ENCODE measurements around the gene SLC25A15.
A peak's percentile ranks its signal among the peaks of the same experiment; 100 is the strongest.
"Not testable (repeated sequence)": the region's sequence is repeated elsewhere in the genome, so short reads cannot be mapped to it uniquely, and the experiment has no call there.

The SLC25A15 gene

DNA sequence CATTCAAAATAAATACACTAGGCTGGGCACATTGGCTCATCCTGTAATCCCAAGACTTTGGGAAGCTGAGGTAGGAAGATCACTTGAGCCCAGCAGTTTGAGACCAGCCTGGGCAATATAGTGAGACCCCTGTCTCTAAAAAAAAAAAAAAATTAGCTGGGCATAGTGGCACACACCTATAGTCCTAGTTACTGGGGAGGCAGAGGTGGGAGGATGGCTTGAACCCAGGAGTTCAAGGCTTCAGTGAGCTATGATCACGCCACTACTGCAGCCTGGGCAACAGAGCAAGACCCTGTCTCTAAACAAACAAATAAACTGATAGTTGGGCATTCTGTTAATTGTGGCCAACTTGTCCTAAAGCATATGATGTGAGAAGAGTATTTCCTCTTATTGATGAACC, 6.4 kb upstream of the SLC25A15 start:
- not testable (repeated sequence) for DNase-seq

GRCh38 chr13:40784540-40784939, 4.9 kb upstream of the SLC25A15 start:
- no peak for DNase-seq

DNA sequence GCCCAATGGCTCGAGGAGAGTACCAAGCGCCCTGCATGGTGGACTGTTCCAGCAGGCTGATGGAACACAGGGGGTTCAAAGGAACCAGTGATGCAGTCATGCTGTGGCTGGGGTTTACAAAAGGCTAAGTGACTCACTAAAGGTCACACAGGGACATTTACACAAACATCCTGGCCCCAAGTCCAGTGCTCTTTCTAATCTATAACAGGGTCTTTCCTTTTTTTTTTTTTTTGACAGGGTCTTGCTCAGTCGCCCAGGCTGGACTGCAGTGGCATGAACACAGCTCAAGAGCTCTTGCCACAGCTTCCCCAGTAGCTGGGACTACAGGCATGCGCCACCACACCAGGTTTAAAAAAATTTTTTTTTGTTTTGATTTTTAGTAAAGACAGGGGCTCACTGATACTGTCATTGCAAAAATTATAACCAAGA, 2.8 kb upstream of the SLC25A15 start:
- no peak for DNase-seq

DNA sequence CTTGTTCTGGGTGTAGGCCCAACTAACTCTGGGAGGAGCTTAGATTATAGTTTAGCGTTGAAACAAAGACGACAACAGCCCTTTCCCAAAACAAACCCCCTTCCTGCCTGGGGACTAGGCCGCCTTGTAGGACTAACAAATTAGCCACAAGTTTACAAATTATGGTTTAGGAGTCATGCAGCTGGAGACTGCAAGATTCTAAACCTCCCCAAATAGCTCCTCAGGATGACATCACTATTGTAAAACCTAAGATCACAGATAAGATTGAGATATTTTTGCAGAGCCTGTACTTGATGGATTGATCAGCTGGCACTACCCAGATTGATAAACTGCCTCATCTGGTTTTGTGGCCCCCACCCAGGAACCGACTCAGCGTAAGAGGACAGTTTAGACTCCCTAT, 2.3 kb upstream of the SLC25A15 start:
- no peak for DNase-seq

GRCh38 chr13:40788540-40789274, 704 bp upstream of the SLC25A15 start:
- DNase-seq = not testable (repeated sequence)

DNA sequence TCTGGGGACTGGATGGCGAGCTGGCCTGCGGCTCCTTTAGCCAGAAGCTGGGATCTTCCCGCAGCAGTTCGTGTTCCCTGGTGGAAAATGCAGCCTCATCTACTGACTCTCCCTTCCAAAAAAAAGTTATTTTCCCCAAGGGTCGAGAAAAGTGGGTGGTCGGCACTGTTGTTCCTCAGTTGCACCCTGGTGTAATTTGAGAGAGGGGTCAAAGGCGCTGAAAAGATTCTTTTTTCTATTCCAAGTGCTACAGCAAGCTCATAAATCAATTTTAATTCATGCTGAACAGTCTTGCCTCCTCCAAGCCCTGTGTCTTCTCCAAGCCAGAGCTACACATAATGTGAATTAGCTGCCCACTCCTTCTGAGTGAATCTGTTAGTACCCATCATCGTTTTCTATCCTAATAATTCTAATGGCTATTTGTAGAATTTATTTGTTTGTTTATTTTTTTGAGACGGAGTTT, 774 bp downstream of the SLC25A15 start:
- DNase-seq = peak; percentile 22

- no peak for DNase-seq
Measured at GRCh38 chr13:40792284-40793051, 3.1 kb downstream of the SLC25A15 start.

DNA sequence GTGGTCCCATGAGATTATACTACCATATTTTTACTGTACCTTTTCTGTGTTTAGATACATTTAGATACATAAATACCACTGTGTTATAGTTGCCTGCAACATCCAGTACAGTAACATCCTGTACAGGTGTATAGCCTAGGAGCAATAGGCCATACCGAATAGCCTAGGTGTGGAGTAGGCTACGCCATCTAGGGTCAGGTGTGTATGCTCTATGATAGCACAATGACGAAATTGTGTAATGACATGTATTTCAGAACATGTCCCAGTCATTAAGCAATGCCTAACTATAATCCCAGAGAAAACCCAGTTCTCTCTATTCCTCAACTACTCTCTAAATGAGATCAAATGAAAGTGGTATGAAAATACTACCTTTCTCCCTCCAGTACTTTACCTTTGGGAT, 3.9 kb downstream of the SLC25A15 start:
- DNase-seq = no peak

DNA sequence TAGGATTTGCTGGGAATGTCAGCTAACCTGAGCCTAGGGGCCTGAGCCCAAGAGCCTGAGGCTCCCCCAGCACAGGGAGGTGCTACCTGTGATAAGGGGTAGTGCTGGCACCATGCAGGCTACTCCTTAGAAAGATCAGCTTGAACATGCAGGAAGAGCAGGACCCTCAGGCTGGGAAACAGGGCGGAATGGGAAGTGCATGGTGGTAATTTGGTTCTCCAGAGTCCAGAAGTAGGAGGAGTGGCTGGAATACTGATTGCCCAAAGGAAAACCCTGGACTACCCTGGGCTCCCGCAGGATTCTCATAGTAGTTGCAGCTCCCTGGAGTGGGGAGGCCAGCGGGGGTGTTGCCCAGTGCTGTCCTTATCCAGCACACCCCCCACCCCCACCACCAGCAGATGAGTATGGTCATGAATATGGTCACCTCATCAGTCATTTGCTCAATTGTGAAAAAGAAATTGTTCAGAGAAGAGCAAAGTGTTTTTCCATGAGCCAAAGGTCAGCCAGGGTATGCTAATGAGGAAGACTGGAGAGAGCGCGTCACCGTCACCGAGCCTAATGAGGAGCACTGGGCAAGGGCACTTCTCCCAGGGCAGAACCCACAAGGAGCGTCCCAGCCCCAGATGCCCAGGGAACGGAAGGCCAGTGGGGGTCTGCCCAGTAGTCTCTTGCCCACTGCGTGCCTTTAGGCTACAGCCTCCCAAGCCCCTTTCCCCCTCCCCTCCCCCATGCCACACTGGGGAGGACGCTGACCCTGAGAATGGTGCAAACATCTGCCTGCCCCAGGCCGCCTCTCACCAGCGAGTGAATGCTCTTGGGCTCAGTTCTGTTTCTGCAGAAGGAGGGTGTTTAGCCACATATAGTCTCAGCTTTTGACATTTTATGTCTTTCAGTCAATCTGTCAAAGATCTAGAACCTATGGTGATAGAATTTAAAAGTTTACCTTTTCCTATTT, 5.3 kb downstream of the SLC25A15 start:
- DNase-seq = no peak

GRCh38 chr13:40796649-40797048, 7.2 kb downstream of the SLC25A15 start:
- no peak for DNase-seq

DNA sequence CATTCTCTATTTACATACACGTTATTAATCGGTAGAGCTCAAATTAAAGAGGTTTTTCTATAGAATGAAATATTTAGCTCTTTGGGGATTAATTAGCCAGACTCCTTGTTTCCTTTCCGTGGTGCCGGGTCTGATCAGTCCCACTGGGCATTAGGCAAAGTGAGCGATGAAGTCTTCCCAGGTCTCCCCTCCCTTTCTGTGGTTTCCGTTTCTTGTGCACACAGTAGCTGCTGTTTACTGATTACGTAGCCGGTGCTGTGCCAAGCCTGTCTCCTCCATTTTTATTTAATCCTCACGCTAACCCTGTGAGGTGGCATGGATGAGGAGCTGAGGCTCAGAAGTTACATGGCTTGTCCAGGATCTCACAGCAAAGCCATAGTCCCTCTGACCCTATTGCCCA, 9.0 kb downstream of the SLC25A15 start:
- no peak for DNase-seq

- no peak for DNase-seq
Measured at GRCh38 chr13:40799508-40799907, 10.1 kb downstream of the SLC25A15 start.

- no peak for DNase-seq
Measured at GRCh38 chr13:40800559-40800958, 11.1 kb downstream of the SLC25A15 start.

- DNase-seq = no peak
Measured at GRCh38 chr13:40801255-40802217, 12.1 kb downstream of the SLC25A15 start.

DNA sequence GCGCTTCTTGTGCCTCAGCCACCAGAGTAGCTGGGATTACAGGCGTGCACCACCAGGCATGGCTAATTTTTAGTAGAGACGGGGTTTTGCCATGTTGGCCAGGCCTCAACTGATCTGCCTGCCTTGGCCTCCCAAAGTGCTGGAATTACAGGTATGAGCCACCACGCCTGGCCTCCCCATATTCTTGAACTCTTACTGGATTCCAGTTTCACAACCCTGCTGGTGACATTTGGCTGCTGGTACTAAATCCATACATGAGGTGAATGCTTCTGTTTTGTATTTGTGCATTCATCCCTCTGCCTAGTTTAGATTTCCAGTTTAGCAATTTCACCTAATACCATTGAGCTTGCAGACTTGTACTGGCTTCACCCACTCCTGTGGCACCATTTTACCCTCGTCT, 13.9 kb downstream of the SLC25A15 start:
- no peak for DNase-seq

GRCh38 chr13:40806241-40806640, 16.8 kb downstream of the SLC25A15 start:
- DNase-seq = no peak

- no peak for DNase-seq
Measured at GRCh38 chr13:40809471-40809870, 20.1 kb downstream of the SLC25A15 start.

GRCh38 chr13:40812102-40812501, 22.7 kb downstream of the SLC25A15 start:
- no peak for DNase-seq

DNA sequence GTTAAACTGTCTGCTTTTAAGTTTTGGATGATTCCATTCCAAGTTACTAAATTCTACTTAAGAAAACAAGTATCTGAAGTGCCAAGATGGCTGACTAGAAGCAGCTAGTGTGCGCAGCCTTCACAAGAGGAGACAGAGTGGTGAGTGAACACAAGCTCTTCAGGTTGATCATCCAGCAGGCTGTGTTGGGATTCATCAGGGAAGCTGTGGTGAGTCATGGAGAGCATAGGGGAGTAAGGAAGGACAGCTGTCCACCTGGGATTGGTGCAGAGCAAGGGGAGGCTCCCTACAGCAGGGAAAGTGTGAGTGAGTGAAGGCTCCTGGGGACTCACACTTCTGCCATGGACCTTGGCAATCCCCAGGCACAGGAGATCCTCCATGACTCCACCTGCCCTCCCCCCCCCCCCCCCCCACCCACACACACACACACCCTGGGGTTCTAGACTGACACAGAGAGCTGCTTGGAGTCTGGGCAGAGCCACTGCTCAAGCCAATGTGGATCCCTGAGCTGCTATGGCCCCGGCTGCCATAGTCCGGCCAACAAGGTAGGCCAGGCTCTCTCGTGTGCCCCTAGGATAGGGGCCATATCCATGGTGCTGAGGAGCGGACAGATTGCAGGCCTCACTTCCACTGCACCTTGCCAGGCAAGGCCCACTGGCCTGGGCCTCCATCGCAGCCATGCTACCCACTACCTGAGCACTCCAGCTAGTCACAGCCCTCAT, 23.5 kb downstream of the SLC25A15 start:
- DNase-seq = no peak

DNA sequence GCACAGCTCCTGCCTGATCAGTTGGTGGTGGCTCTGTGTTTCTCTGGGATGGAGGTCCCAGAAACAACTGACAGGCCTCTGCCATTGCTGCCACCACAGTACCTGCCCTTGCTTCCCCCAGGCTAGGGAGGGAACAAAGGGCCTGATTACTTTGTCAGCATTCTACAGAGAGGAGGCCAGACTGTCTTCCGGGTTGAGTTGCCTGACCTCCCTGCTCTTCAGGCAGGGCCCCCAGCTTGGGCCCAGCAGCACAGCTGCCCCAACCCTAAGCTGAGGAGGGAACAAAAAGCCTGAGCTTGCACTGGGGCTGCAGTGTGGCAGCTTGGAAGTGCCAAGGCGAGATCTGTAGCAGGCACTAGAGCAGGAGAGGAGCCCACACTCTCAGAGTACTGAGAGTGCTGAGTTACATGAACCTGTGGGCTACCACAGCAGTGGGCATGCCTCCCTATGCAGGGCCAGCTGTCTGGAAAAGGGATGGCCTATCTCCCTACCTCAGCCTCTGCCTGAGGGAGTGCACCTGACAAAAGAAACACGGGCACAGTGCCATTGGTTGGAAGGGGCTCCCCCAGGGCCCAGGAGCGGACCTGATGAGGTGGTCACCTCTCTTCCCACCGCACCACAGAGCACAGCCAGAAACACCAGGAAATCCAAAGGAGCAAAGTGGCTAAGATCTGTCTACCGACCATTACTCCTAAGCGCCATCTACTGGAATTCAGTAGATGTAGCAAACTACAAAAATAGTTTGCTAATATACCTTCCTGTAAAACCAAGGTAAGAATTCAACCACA, 24.4 kb downstream of the SLC25A15 start:
- DNase-seq = no peak

All from NCI-H146 (cell line).